ENCODE results near the gene CNNM4.

CNNM4 gene

GRCh38 chr2:96810783-96811192, 50.1 kb downstream of the CNNM4 start:
- DNase-seq (ENCODE audit: low spot score): no peak

- DNase-seq (ENCODE audit: low spot score): no peak
Observed at GRCh38 chr2:96811917-96812316, 51.2 kb downstream of the CNNM4 start.

- DNase-seq (ENCODE audit: low spot score): no peak
Observed at GRCh38 chr2:96813656-96814055, 53.0 kb downstream of the CNNM4 start.

GRCh38 chr2:96815326-96816126, 54.8 kb downstream of the CNNM4 start:
- DNase-seq (ENCODE audit: low spot score): no peak

GRCh38 chr2:96816127-96816835, 55.6 kb downstream of the CNNM4 start, which contains the start of gene CNNM3:
TSS of gene CNNM3 (plus strand) at chr2:96816268. CDS start at chr2:96816278, 10 bp downstream.
- DNase-seq (ENCODE audit: low spot score): peak; percentile 97

- peak; percentile 36 for DNase-seq (ENCODE audit: low spot score)
Observed at GRCh38 chr2:96816836-96817702, 56.4 kb downstream of the CNNM4 start.

- no peak for DNase-seq (ENCODE audit: low spot score)
Observed at GRCh38 chr2:96817882-96818281, 57.2 kb downstream of the CNNM4 start.

GRCh38 chr2:96819128-96819875, 58.6 kb downstream of the CNNM4 start:
- DNase-seq (ENCODE audit: low spot score): no peak

- DNase-seq (ENCODE audit: low spot score): no peak
Observed at GRCh38 chr2:96819876-96820511, 59.3 kb downstream of the CNNM4 start.

GRCh38 chr2:96821113-96821675, 60.5 kb downstream of the CNNM4 start:
- DNase-seq (ENCODE audit: low spot score): no peak

GRCh38 chr2:96822786-96823185, 62.1 kb downstream of the CNNM4 start:
- no peak for DNase-seq (ENCODE audit: low spot score)

GRCh38 chr2:96823198-96823597, 62.5 kb downstream of the CNNM4 start:
- DNase-seq (ENCODE audit: low spot score): no peak

- no peak for DNase-seq (ENCODE audit: low spot score)
Observed at GRCh38 chr2:96824079-96824870, 63.6 kb downstream of the CNNM4 start.

- no peak for DNase-seq (ENCODE audit: low spot score)
Observed at GRCh38 chr2:96825057-96825456, 64.4 kb downstream of the CNNM4 start.

- DNase-seq (ENCODE audit: low spot score): no peak
Observed at GRCh38 chr2:96826546-96827278, 66.0 kb downstream of the CNNM4 start.

- no peak for DNase-seq (ENCODE audit: low spot score)
Observed at GRCh38 chr2:96828436-96828835, 67.7 kb downstream of the CNNM4 start.

GRCh38 chr2:96828874-96829273, 68.2 kb downstream of the CNNM4 start:
- DNase-seq (ENCODE audit: low spot score): no peak

- DNase-seq (ENCODE audit: low spot score): no peak
Observed at GRCh38 chr2:96830044-96830562, 69.4 kb downstream of the CNNM4 start.

- no peak for DNase-seq (ENCODE audit: low spot score)
Observed at GRCh38 chr2:96831679-96832078, 71.0 kb downstream of the CNNM4 start.

All from Ammon's horn (tissue), 1 donor.